Peyer's patch (tissue), 4 donors: Measurements from ENCODE around the gene LRIG2.

Experiments
- CTCF ChIP-seq, 6 experiments: fragments of 450-650 bp in 4 of 6; fragments of 200-600 bp in 2 of 6; sonication (generic) in 1 of 6; IDR thresholded peaks; one replicate each; pipeline ENCODE4 v1.5.1; 2017 to 2019; ENCODE audit warnings: antibody characterized with exemption in 6 of 6, mild to moderate bottlenecking in 3 of 6, moderate library complexity in 1 of 6
- POLR2A ChIP-seq, 2 donors: fragments of 450-650 bp; IDR thresholded peaks; one replicate each; pipeline ENCODE4 v1.5.1; 2017; ENCODE audit warnings: antibody characterized with exemption in 2 of 2, mild to moderate bottlenecking in 2 of 2, moderate library complexity in 2 of 2

DNA sequence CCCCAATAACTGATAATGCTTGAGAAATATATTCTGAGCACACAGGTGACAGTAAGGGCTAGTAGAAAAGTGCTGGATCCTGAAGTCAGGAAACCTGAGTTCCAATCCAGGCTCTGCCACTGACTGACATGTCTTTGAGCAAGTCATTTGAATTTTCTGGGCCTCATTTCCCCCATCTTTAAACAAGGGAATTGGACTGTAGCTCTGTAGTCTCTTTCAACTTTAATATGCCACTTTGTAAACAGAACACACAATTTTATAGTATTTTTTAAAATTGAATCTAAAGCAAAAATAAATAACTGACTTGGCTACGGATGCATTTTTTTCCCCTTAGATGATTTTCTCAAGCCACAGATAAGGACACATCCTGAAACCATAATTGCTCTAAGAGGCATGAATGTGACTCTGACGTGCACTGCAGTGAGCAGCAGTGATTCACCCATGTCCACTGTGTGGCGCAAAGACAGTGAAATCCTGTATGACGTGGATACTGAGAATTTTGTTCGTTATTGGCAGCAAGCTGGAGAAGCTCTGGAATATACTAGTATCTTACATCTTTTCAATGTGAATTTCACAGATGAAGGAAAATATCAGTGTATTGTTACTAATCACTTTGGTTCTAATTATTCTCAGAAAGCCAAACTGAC, 37.0 kb downstream of the LRIG2 start:
- TF ChIP-seq CTCF (IDR thresholded peaks at IDR 0.05), result peak in 3 of 6 experiments; percentile 6 to 19 (median 10)
- no peak for TF ChIP-seq POLR2A (IDR thresholded peaks at IDR 0.05)
